H1 (cell line): ENCODE measurements around the gene DNAJC6.
"Not testable (repeated sequence)": the region's sequence is repeated elsewhere in the genome, so short reads cannot be mapped to it uniquely, and the experiment has no call there.

Source experiments
- TEAD4 ChIP-seq: IDR thresholded peaks from 2 replicates; pipeline ENCODE4 v1.6.1; 2012; ENCODE audit warnings: low read depth, low read length, inconsistent platforms, mixed read lengths
- TF ChIP-seq, protein P1 (sequence below), 3 experiments: IDR thresholded peaks; 1 replicate in 2 of 3; 2 replicates in 1 of 3; pipeline versions ENCODE4 v1.5.1 to v1.6.1; 2011; ENCODE audit warnings: low read length in 3 of 3, mild to moderate bottlenecking in 3 of 3, inconsistent platforms in 2 of 3, low read depth in 1 of 3, moderate library complexity in 1 of 3; ENCODE audit not compliant: insufficient read depth in 1 of 3; ENCODE audit errors: control extremely low read depth in 1 of 3

DNA sequence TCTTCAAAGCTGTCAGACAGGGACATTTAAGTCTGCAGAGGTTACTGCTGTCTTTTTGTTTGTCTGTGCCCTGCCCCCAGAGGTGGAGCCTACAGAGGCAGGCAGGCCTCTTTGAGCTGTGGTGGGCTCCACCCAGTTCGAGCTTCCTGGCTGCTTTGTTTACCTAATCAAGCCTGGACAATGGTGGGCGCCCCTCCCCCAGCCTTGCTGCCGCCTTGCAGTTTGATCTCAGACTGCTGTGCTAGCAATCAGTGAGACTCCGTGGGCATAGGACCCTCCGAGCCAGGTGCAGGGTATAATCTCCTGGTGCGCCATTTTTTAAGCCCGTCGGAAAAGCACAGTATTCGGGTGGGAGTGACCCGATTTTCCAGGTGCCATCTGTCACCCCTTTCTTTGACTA, 146.3 kb downstream of the DNAJC6 start:
- TF ChIP-seq, protein P1, sequence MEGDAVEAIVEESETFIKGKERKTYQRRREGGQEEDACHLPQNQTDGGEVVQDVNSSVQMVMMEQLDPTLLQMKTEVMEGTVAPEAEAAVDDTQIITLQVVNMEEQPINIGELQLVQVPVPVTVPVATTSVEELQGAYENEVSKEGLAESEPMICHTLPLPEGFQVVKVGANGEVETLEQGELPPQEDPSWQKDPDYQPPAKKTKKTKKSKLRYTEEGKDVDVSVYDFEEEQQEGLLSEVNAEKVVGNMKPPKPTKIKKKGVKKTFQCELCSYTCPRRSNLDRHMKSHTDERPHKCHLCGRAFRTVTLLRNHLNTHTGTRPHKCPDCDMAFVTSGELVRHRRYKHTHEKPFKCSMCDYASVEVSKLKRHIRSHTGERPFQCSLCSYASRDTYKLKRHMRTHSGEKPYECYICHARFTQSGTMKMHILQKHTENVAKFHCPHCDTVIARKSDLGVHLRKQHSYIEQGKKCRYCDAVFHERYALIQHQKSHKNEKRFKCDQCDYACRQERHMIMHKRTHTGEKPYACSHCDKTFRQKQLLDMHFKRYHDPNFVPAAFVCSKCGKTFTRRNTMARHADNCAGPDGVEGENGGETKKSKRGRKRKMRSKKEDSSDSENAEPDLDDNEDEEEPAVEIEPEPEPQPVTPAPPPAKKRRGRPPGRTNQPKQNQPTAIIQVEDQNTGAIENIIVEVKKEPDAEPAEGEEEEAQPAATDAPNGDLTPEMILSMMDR (IDR thresholded peaks at IDR 0.05; ENCODE audit: control extremely low read depth in 1 of 3, insufficient read depth in 1 of 3, low read depth in 1 of 3, low read length in 3 of 3), result not testable (repeated sequence)
- not testable (repeated sequence) for TF ChIP-seq TEAD4
